Body of pancreas (tissue), 4 donors: ENCODE measurements around the gene SFN.

Experiments used
- CTCF ChIP-seq, 7 experiments: fragments of 450-650 bp in 4 of 7; fragments of 200-600 bp in 3 of 7; sonication (generic) in 3 of 7; IDR thresholded peaks; one replicate each; pipeline ENCODE4 v1.5.1; 2016 to 2019; ENCODE audit warnings: antibody characterized with exemption in 7 of 7
- POLR2A ChIP-seq, 3 donors: fragments of 450-650 bp; IDR thresholded peaks; one replicate each; pipeline ENCODE4 v1.6.1; 2016; ENCODE audit warnings: antibody characterized with exemption in 3 of 3, mild to moderate bottlenecking in 2 of 3

GRCh38 chr1:26900001-26900814 lies 37.3 kb downstream of the SFN start, which contains the start of gene GPATCH3:
- TF ChIP-seq CTCF (IDR thresholded peaks at IDR 0.05): no peak
- TF ChIP-seq POLR2A (IDR thresholded peaks at IDR 0.05): peak; percentile 34 to 86 (median 75)
